H9 (cell line): ENCODE data around the gene IGFALS. TPM values are rescaled to one million over a fixed set of nuclear protein-coding genes. Genes with fewer than 3 reads are reported as not detected.

Experiments used
- DNase-seq: peaks from one replicate; pipeline ENCODE4 v3.0.0-alpha.2; 2017
- H2AFZ ChIP-seq: one replicate; pipeline ENCODE4 v1.6.1; 2013; ENCODE audit warnings: mild to moderate bottlenecking, low read length, control low read depth, moderate library complexity
- H2AK5ac ChIP-seq: 2 replicates; pipeline ENCODE4 v1.6.1; 2013; ENCODE audit warnings: low read length, control low read depth, mixed read lengths; ENCODE audit not compliant: insufficient read length
- H2BK120ac ChIP-seq: one replicate; pipeline ENCODE4 v1.6.1; 2013; ENCODE audit warnings: low read depth, mild to moderate bottlenecking, low read length, control low read depth, inconsistent platforms; ENCODE audit not compliant: poor library complexity, severe bottlenecking
- H2BK12ac ChIP-seq: 2 replicates; pipeline ENCODE4 v1.6.1; 2013; ENCODE audit warnings: low read length, control low read depth, mixed read lengths, low read depth; ENCODE audit not compliant: insufficient read length
- H2BK15ac ChIP-seq: 2 replicates; pipeline ENCODE4 v1.6.1; 2013; ENCODE audit warnings: low read depth, low read length, control low read depth
- H2BK20ac ChIP-seq: one replicate; pipeline ENCODE4 v1.6.1; 2013; ENCODE audit warnings: low read depth, mild to moderate bottlenecking, low read length, control low read depth, inconsistent platforms; ENCODE audit not compliant: poor library complexity, severe bottlenecking
- H2BK5ac ChIP-seq: 2 replicates; pipeline ENCODE4 v1.6.1; 2013; ENCODE audit warnings: low read length, control low read depth, mixed read lengths; ENCODE audit not compliant: insufficient read length
- H3K14ac ChIP-seq: 2 replicates; pipeline ENCODE4 v1.6.1; 2013; ENCODE audit warnings: low read length, control low read depth; ENCODE audit not compliant: insufficient read depth
- H3K18ac ChIP-seq: 2 replicates; pipeline ENCODE4 v1.6.1; 2013; ENCODE audit warnings: low read depth, mild to moderate bottlenecking, mixed read lengths, low read length, control low read depth; ENCODE audit not compliant: insufficient read length
- H3K23ac ChIP-seq: 2 replicates; pipeline ENCODE4 v1.6.1; 2013; ENCODE audit warnings: low read length, control low read depth, mixed read lengths, low read depth; ENCODE audit not compliant: insufficient read length
- H3K23me2 ChIP-seq: 2 replicates; pipeline ENCODE4 v1.6.1; 2013; ENCODE audit warnings: low read depth, mild to moderate bottlenecking, mixed read lengths, low read length, control low read depth; ENCODE audit not compliant: insufficient read length, poor library complexity, severe bottlenecking
- H3K27ac ChIP-seq: 2 replicates; pipeline ENCODE4 v1.5.1; 2013; ENCODE audit warnings: low read length, control low read depth, mixed read lengths, low read depth; ENCODE audit not compliant: insufficient read length
- H3K27me3 ChIP-seq: 2 replicates; pipeline ENCODE4 v1.6.1; 2013; ENCODE audit warnings: low read length, control low read depth, inconsistent platforms; ENCODE audit not compliant: insufficient read depth
- H3K4ac ChIP-seq: 2 replicates; pipeline ENCODE4 v1.6.1; 2013; ENCODE audit warnings: low read depth, mild to moderate bottlenecking, control low read depth, inconsistent platforms, low read length, moderate library complexity
- H3K4me1 ChIP-seq: 2 replicates; pipeline ENCODE4 v1.6.1; 2013; ENCODE audit warnings: low read length, control low read depth, inconsistent platforms; ENCODE audit not compliant: insufficient read depth
- H3K4me2 ChIP-seq: 2 replicates; pipeline ENCODE4 v1.6.1; 2013; ENCODE audit warnings: low read length, control low read depth, mixed read lengths; ENCODE audit not compliant: insufficient read length, insufficient read depth
- H3K56ac ChIP-seq: 2 replicates; pipeline ENCODE4 v1.6.1; 2013; ENCODE audit warnings: low read depth, mild to moderate bottlenecking, mixed read lengths, low read length, control low read depth; ENCODE audit not compliant: insufficient read length
- H3K79me1 ChIP-seq: 2 replicates; pipeline ENCODE4 v1.6.1; 2013; ENCODE audit warnings: low read depth, mild to moderate bottlenecking, moderate library complexity, low read length, control low read depth, inconsistent platforms; ENCODE audit not compliant: insufficient read depth, poor library complexity, severe bottlenecking
- H3K79me2 ChIP-seq: 2 replicates; pipeline ENCODE4 v1.6.1; 2013; ENCODE audit warnings: low read length, control low read depth, inconsistent platforms; ENCODE audit not compliant: insufficient read depth
- H3K9ac ChIP-seq: 2 replicates; pipeline ENCODE4 v1.6.1; 2013; ENCODE audit warnings: low read length, control low read depth, mixed read lengths; ENCODE audit not compliant: insufficient read length; ENCODE audit errors: extremely low read depth
- H3K9me3 ChIP-seq: one replicate; pipeline ENCODE4 v1.6.1; 2013; ENCODE audit warnings: low read depth, low read length, inconsistent platforms; ENCODE audit not compliant: control insufficient read depth
- H3T11ph ChIP-seq: one replicate; pipeline ENCODE4 v1.6.1; 2013; ENCODE audit warnings: mild to moderate bottlenecking, low read length, control low read depth, inconsistent platforms
- H4K20me1 ChIP-seq: one replicate; pipeline ENCODE4 v1.6.1; 2013; ENCODE audit not compliant: control insufficient read depth, insufficient read length, insufficient read depth
- H4K5ac ChIP-seq: 2 replicates; pipeline ENCODE4 v1.6.1; 2013; ENCODE audit warnings: low read depth, mild to moderate bottlenecking, mixed read lengths, low read length, control low read depth; ENCODE audit not compliant: insufficient read length
- H4K8ac ChIP-seq: replicated peaks from 2 replicates; pipeline ENCODE4 v1.6.1; 2013; ENCODE audit warnings: low read length, control low read depth, mixed read lengths, low read depth; ENCODE audit not compliant: insufficient read length
- H4K91ac ChIP-seq: 2 replicates; pipeline ENCODE4 v1.6.1; 2013; ENCODE audit warnings: low read depth, mild to moderate bottlenecking, moderate library complexity, mixed read lengths, low read length, control low read depth; ENCODE audit not compliant: insufficient read length
- H3K27ac Mint-ChIP-seq, 3 experiments: 2 replicates in 2 of 3; 3 replicates in 1 of 3; pipeline ENCODE4 v1.8.0; 2020 to 2021; ENCODE audit warnings: mixed read lengths in 3 of 3, mild to moderate bottlenecking in 1 of 3, moderate library complexity in 1 of 3
- H3K27me3 Mint-ChIP-seq: 2 replicates; pipeline ENCODE4 v1.8.0; 2021; ENCODE audit warnings: low read depth, mild to moderate bottlenecking, moderate library complexity, mixed read lengths
- H3K36me3 Mint-ChIP-seq, 3 experiments: 2 replicates in 2 of 3; 3 replicates in 1 of 3; pipeline ENCODE4 v1.8.0; 2020 to 2021; ENCODE audit warnings: low read depth in 3 of 3, mixed read lengths in 3 of 3; ENCODE audit not compliant: insufficient read depth in 1 of 3
- H3K4me1 Mint-ChIP-seq, 2 experiments: 2 replicates each; pipeline ENCODE4 v1.8.0; 2020; ENCODE audit warnings: mixed read lengths in 2 of 2
- H3K4me3 Mint-ChIP-seq, 2 experiments: 2 replicates in 1 of 2; 3 replicates in 1 of 2; pipeline ENCODE4 v1.8.0; 2020 to 2021; ENCODE audit warnings: mild to moderate bottlenecking in 2 of 2, mixed read lengths in 2 of 2, moderate library complexity in 1 of 2
- H3K9me3 Mint-ChIP-seq, 2 experiments: 2 replicates in 1 of 2; 3 replicates in 1 of 2; pipeline ENCODE4 v1.8.0; 2020; ENCODE audit warnings: mild to moderate bottlenecking in 2 of 2, mixed read lengths in 2 of 2, moderate library complexity in 1 of 2
- WGBS: extraction: QIAGEN DNeasy Blood & Tissue Kit; methylation state at CpG from one replicate; pipeline ENCODE4 v1.1.7; 2013; ENCODE audit warnings: missing lambda C conversion rate, low lambda C conversion rate, mixed read lengths; ENCODE audit not compliant: insufficient read length; ENCODE audit errors: extremely low coverage; 5-methylcytosine and 5-hydroxymethylcytosine counted together
- total RNA-seq: library from RNA; stranded (reverse); gene quantifications from 2 replicates; pipeline ENCODE4 v1.2.1, GENCODE V29; 2021
- TF ChIP-seq, protein P1 (sequence below): fragments of 200-600 bp; sonication (generic); conservative IDR thresholded peaks from 3 replicates; pipeline ENCODE4 v1.8.0; 2021; ENCODE audit warnings: antibody characterized with exemption, mild to moderate bottlenecking

Gene IGFALS
- total RNA-seq, 1 experiment from 2014 or later: not detected

DNA sequence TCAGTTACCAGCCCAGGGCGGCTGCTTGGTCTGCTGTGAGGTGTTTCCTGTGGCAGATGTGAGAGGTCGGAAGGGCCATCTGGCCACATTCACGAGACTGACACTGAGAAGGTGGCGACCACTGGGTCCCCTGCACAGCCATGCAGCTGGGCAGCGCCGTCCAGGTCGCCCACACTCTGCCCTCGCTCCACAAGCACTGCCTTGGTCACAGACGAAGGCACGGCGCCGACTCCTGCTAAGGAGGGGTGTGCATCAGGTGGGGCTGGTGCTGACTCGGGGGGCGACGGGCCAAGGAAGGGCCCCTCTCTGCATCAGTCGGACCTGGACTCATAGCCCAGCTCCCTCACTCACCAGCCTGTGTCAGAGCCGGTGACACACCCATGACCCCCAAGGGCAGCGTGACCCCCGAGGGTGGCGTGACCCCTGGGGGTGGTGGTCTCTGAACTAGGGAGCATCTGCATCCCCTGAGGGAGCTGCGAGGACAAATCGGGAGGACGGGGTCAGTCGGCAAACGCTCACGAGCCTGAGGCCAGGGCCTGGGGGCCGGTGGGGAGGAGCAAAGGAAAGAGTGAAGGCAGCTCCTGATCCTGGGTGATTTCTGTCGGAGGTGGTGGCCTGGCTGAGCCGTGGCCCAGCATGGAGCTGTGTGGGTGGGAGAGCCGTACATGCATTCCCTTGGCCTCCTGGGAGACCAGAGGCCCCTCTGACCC, 52.6 kb downstream of the IGFALS start:
- H2AK5ac ChIP-seq: no peak overlapping the region
- no peak overlapping the region for H3K56ac ChIP-seq
- Mint-ChIP-seq H3K4me3 (no peak overlapping the region), H3K27me3 (no peaks in the 10 kb centered on the region; the same call in 1 of the 2 replicates), H3K27ac (no peak overlapping the region), H3K4me1 (no peaks in the 10 kb centered on the region), H3K36me3 (peaks cover 0 to 3% (median 0%) of the 10 kb centered on the region in 3 experiments; a peak in 3 of 7 replicates), H3K9me3 (no peaks in the 10 kb centered on the region)
- no peaks in the 10 kb centered on the region for H3K79me2 ChIP-seq
- H3K27ac ChIP-seq: no peak overlapping the region
- H2AFZ ChIP-seq: no peak overlapping the region
- H2BK12ac ChIP-seq: no peak overlapping the region
- H2BK120ac ChIP-seq: no peak overlapping the region
- H3K9ac ChIP-seq: no peak overlapping the region
- no peak overlapping the region for H4K91ac ChIP-seq
- no peak overlapping the region for H4K8ac ChIP-seq
- no peaks in the 10 kb centered on the region for H3K4me1 ChIP-seq
- no peak overlapping the region for H2BK5ac ChIP-seq
- H2BK20ac ChIP-seq: no peak overlapping the region
- no peak overlapping the region for H3T11ph ChIP-seq
- no peaks in the 10 kb centered on the region for H3K23me2 ChIP-seq
- no peak for DNase-seq
- H3K79me1 ChIP-seq: no peaks in the 10 kb centered on the region
- no peak overlapping the region for H3K4ac ChIP-seq
- no peak overlapping the region for H3K18ac ChIP-seq
- no peak overlapping the region; the same call in 1 of the 2 replicates for H3K14ac ChIP-seq
- H3K23ac ChIP-seq: no peak overlapping the region
- peaks cover 3% of the 10 kb centered on the region for H4K20me1 ChIP-seq
- no peak overlapping the region for H2BK15ac ChIP-seq
- H4K5ac ChIP-seq: no peak overlapping the region
- peaks cover 15% of the 10 kb centered on the region for H3K9me3 ChIP-seq
- TF ChIP-seq, protein P1, sequence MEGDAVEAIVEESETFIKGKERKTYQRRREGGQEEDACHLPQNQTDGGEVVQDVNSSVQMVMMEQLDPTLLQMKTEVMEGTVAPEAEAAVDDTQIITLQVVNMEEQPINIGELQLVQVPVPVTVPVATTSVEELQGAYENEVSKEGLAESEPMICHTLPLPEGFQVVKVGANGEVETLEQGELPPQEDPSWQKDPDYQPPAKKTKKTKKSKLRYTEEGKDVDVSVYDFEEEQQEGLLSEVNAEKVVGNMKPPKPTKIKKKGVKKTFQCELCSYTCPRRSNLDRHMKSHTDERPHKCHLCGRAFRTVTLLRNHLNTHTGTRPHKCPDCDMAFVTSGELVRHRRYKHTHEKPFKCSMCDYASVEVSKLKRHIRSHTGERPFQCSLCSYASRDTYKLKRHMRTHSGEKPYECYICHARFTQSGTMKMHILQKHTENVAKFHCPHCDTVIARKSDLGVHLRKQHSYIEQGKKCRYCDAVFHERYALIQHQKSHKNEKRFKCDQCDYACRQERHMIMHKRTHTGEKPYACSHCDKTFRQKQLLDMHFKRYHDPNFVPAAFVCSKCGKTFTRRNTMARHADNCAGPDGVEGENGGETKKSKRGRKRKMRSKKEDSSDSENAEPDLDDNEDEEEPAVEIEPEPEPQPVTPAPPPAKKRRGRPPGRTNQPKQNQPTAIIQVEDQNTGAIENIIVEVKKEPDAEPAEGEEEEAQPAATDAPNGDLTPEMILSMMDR: no peak
- H3K27me3 ChIP-seq: no peaks in the 10 kb centered on the region
- WGBS: no CpG with 5 or more reads among the region's 30 CpGs
- H3K4me2 ChIP-seq: no peak overlapping the region

Other genes with a start within 250 kb of the IGFALS start
- gene IFT140, start 181.6 kb downstream of the IGFALS start, total RNA-seq: 21.3 and 24.0 TPM in 2 replicates
- 39.2 and 46.2 TPM in 2 replicates for gene CRAMP1, start 181.3 kb downstream of the IGFALS start, total RNA-seq
- 200 and 206 TPM in 2 replicates for gene JPT2, start 115.4 kb downstream of the IGFALS start, total RNA-seq
- gene MAPK8IP3, start 87.5 kb downstream of the IGFALS start, total RNA-seq: 49.4 and 51.3 TPM in 2 replicates
- gene NME3, start 22.2 kb downstream of the IGFALS start, total RNA-seq: 76.9 and 81.9 TPM in 2 replicates
- 60.4 and 63.6 TPM in 2 replicates for gene EME2, start 20.9 kb downstream of the IGFALS start, total RNA-seq
- 199 and 205 TPM in 2 replicates for gene MRPS34, start 20.6 kb downstream of the IGFALS start, total RNA-seq
- gene SPSB3, start 11.1 kb downstream of the IGFALS start, total RNA-seq: 19.9 and 20.0 TPM in 2 replicates
- gene NUBP2, start 10.7 kb downstream of the IGFALS start, total RNA-seq: 67.7 and 69.4 TPM in 2 replicates
- 30.0 and 31.0 TPM in 2 replicates for gene HAGH, start 33.1 kb upstream of the IGFALS start, total RNA-seq
- 13.2 and 16.2 TPM in 2 replicates for gene FAHD1, start 33.5 kb upstream of the IGFALS start, total RNA-seq
- 1.3 and 1.6 TPM in 2 replicates for gene MEIOB, start 78.5 kb upstream of the IGFALS start, total RNA-seq
- gene HS3ST6, start 124.7 kb upstream of the IGFALS start, total RNA-seq: not detected in 2 replicates
- 24.3 and 25.7 TPM in 2 replicates for gene MSRB1, start 149.5 kb upstream of the IGFALS start, total RNA-seq
- 0.11 and 0.31 TPM in 2 replicates for gene RPL3L, start 161.0 kb upstream of the IGFALS start, total RNA-seq
- 191 and 192 TPM in 2 replicates for gene NDUFB10, start 165.8 kb upstream of the IGFALS start, total RNA-seq
- gene RPS2, start 171.1 kb upstream of the IGFALS start, total RNA-seq: 3,874 and 3,923 TPM in 2 replicates
- 0.28 TPM in 1 of 2 replicates, not detected in the other for gene RNF151, start 173.2 kb upstream of the IGFALS start, total RNA-seq
- gene TBL3, start 178.3 kb upstream of the IGFALS start, total RNA-seq: 53.3 and 54.0 TPM in 2 replicates
- gene NOXO1, start 187.8 kb upstream of the IGFALS start, total RNA-seq: 1.3 and 1.7 TPM in 2 replicates
- 49.1 and 50.4 TPM in 2 replicates for gene GFER, start 190.5 kb upstream of the IGFALS start, total RNA-seq
- 11.9 and 12.1 TPM in 2 replicates for gene SYNGR3, start 196.3 kb upstream of the IGFALS start, total RNA-seq
- gene ZNF598, start 216.1 kb upstream of the IGFALS start, total RNA-seq: 64.2 and 70.9 TPM in 2 replicates
- gene NPW, start 226.1 kb upstream of the IGFALS start, total RNA-seq: 7.1 and 10.2 TPM in 2 replicates
- gene NHERF2, start 233.2 kb upstream of the IGFALS start, total RNA-seq: 15.3 and 18.4 TPM in 2 replicates